COLO829 (cell line): ENCODE data around the gene ADORA1.

Experiments used
- DNase-seq: peaks from one replicate; pipeline ENCODE4 v3.0.0; 2012; ENCODE audit warnings: low spot score

The ADORA1 gene

DNA sequence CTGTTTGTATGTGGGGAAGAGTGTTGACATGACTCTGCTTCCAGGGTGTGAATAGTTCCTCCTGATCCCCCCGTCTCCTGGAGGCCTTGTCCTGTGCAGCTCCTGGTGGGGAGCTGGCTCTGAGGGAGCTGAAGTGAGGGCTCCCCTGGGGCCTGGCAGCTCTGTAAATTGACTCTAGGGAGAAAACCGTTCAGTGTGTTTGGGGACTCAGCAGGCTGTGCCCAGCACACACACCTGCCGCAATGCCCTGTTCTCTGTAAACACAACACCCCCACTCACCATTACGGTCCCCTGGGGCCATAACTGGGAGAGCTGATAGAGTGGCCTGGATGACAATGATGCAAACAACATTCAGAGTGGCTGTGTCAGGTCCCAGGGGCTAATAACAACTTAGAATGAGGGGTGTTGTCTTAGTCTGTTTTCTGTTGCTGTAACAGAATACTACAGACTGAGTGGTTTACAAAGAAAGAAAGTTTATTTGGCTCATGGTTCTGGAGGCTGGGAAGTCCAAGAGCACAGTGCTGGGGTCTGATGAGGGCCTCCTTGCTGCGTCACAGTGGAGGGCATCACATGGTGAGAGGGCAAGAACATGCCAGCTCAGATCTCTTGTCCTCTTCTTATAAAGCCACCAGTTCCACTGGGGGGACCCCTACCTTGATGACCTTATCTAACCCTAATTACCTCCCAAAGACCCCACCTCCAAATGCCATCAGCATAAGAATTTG, 15.3 kb downstream of the ADORA1 start:
- DNase-seq: no peak

GRCh38 chr1:203143641-203144040, 16.1 kb downstream of the ADORA1 start:
- no peak for DNase-seq

- DNase-seq: peak; percentile 90
Measured at GRCh38 chr1:203144661-203145060, 17.1 kb downstream of the ADORA1 start.

- DNase-seq: no peak
Measured at GRCh38 chr1:203145321-203146041, 18.0 kb downstream of the ADORA1 start.

- no peak for DNase-seq
Measured at GRCh38 chr1:203146042-203146369, 18.5 kb downstream of the ADORA1 start.

DNA sequence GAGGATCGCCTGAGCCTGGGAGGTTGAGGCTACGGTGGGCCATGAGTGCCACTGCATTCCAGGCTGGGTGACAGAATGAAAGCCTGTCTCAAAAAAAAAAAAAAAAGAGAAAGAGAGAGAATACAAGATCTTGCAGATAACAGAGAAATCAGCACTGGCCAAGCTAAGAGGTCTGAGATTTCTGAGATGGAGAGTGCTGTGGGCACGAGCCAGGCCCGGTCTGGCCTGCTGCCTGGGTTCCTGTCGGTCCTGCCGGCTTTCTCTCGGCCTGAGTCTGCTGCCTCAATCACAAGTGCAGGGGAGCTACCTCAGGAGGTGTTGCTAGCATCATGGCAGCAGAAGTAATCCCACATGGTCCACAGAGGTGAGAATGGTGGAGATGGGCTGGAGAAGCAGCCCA, 19.0 kb downstream of the ADORA1 start:
- no peak for DNase-seq

DNA sequence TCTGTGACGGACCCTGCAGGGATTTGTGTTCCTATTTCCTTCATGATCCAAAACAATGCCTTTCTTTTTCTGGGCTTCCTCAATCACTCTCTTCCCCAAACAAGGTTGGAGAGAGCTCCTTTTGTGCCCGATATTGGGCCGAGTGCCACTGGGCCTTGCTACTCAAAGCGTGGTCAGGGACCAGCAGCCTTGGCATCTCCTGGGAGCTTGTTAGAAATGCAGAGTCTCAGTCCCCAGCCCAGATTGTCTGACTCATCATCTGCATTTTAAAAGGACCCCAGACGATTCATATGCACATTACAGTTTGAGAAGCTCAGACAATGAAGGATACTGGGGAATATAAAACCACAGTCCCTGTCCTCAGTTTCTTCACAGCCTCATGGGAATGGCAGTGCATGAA, 19.9 kb downstream of the ADORA1 start:
- DNase-seq: peak; percentile 69

- no peak for DNase-seq
Measured at GRCh38 chr1:203148127-203148526, 20.6 kb downstream of the ADORA1 start.

DNA sequence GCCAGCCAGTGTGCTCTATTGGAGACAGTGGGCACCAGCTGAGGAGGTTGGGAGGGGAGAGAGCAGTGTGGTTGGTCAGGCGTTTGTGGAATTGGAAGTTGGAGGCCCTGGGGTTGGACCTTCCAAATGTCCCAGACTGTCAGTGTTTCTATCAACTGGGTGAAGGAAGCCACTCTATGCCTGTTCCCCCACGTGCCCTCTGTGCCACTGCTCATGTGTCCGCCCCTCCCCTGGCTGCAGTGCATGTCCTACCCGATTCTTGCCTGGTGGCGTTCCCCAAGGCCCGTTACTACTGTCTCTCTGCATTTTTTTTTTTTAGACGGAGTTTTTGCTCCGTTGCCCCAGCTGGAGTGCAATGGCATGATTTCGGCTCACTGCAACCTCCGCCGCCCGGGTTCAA, 21.1 kb downstream of the ADORA1 start:
- DNase-seq: no peak

- DNase-seq: no peak
Measured at GRCh38 chr1:203149188-203149840, 21.8 kb downstream of the ADORA1 start.

DNA sequence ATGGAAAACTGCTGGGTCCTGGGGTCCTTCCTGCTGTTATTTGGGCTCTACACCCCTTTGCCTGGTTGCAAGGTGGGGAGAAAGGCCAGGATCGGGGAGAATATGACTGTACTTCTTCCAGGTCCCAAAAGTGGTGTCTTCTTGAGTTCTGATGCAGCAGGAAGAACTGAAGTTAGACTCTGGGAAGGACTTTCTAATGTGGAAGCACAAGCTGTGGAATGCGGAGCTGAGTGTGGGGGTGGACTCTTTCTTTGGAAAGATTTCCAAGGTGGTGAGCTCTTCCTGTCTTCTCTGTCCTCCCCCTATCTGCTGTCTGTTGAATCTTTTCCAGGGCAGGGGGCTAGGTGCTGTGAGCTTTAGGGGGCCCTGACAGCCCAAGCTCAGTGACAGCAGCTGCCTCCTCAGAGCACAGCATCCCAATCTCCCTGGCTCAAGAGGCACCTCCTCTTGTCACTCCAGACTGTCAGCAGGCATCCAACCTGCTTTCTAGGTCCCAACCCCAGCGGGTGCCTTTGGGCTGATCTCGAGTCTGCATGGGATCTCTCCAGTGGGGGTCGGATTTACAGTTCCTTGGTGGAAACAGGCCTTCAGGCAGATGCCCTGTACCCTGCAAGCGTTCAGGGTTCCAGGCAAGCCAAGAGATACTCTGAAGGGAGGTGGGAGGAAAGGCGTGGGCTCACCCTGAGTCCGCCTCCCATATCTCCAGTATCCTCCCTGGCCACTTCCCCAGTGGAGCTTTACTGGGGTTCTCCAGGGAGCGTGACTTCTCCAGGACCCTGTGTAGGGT, 23.2 kb downstream of the ADORA1 start:
- no peak for DNase-seq

DNA sequence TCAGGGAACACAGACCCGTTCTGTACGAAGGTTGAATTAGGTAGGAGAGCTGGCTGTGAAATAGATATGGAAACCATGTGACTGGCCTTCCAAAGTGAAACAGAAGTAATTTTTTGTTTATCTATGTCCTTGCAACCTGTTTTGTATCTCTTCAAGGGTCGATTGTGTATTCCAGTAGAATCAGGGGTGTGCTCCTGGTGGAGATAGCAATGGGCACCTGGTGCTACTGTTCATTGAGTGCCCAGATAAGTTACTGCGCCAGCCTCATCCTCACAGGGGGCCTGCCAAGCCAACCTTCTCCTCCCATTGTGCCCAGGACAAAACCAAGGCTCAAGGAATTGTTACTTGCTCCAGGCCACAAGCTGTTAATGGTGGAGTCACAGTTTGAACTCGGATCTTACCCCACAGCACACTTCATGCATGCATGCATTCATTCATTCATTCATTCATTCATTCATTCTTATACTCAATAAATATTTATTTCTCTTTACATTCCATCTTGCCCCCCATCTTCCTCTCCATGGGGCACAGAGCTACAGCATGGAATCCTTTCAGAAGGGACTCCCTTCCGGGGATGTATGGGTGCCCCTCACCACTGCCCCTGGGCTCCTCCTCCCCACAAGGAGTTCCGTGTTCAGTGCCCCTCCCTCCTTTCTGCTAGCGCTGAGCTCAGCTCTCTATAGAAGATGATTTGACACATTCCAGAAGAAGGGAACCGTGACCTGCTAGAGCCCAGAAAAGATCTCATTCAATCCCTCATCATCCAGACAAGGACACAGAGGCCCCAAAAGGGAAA, 24.0 kb downstream of the ADORA1 start:
- DNase-seq: no peak

- peak; percentile 50 for DNase-seq
Measured at GRCh38 chr1:203152158-203153034, 24.9 kb downstream of the ADORA1 start.

GRCh38 chr1:203153051-203153988, 25.8 kb downstream of the ADORA1 start:
- no peak for DNase-seq

DNA sequence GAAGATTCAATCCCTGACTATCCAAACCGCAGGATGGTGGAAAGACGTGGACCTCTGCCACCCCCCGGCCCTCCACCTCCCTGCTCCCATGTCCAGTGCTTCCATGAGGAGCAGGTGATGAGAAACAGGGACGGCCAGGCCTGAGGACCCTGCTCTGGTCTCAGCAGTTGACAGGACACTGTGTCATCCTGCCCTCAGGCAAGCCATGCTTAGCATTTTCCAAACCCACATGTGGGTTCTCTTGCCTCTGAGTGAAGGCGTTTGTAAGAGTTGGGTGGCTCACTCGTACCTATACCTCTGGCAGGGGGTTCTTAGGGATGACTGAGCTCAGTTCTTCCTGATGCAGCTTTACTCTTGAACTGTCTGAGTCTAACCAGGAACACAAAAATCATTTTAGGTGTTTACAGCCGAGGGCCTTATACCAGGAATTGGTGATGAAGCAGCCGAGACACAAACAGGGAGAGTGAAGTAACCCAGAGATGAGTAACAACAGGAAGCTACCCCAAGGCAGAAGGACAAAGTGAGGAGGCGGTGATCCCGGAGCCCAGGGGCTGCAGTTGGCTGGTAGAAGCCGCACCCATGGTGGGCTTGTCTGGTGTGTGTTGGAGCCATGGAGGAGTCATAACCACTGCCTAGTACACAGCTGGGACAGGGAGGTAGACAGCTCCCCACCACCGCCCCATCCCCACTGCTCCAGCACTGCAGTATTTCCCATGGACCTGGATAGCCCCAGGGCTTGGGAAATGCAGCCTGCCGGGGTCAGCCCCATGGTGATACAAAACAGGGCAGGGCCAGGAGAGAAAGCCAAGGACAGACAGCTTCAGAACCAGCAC, 26.7 kb downstream of the ADORA1 start:
- DNase-seq: no peak

GRCh38 chr1:203156280-203156679, 28.8 kb downstream of the ADORA1 start:
- DNase-seq: no peak

DNA sequence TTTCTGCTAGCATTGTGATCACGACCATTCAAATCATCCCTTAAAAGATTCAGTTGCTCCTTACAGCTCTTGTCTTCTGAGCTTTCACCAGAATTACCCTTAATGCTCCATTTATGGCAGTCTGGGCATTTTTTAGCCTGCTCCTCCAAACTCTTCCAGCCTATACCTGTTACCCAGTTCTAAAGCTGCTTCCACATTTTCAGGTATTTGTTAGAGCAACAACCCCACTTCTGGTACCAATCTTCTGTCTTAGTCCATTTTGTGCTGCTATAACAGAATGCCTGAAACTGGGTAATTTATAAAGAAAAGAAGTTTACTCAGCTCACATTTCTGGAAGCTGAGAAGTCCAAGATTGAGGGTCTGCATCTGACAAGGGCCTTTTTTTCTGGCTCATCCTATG, 30.9 kb downstream of the ADORA1 start:
- no peak for DNase-seq

- no peak for DNase-seq
Measured at GRCh38 chr1:203158960-203159665, 31.6 kb downstream of the ADORA1 start.
